Common myeloid progenitor, CD34-positive (primary cell): ENCODE measurements around the gene IFITM2.
A peak's percentile ranks its signal among the peaks of the same experiment; 100 is the strongest.
"Not testable (repeated sequence)": the region's sequence is repeated elsewhere in the genome, so short reads cannot be mapped to it uniquely, and the experiment has no call there.

ENCODE experiments used
- CTCF ChIA-PET: fragments of 350-600 bp; sonication (Branson Sonifier 250); formaldehyde crosslinking; loops from one replicate; lab custom pipeline; 2021; ENCODE audit warnings: antibody characterized with exemption; lab: Charles Lee
- POLR2A ChIA-PET: fragments of 350-600 bp; sonication (Branson Sonifier 250); formaldehyde crosslinking; loops from one replicate; lab custom pipeline; 2021; ENCODE audit warnings: antibody characterized with exemption; lab: Charles Lee
- DNase-seq, 3 donors: peaks; one replicate each; pipeline versions ENCODE4 v3.0.0 to v3.0.0-alpha.2; 2013
- H3K27ac ChIP-seq, 2 experiments: 1 replicate in 1 of 2; 2 replicates in 1 of 2; pipeline ENCODE4 v1.7.0; 2013; ENCODE audit warnings: inconsistent platforms in 2 of 2, low read length in 2 of 2, mild to moderate bottlenecking in 2 of 2, low read depth in 1 of 2, moderate library complexity in 1 of 2; ENCODE audit not compliant: severe bottlenecking in 2 of 2, insufficient read depth in 1 of 2, poor library complexity in 1 of 2
- H3K27me3 ChIP-seq, 5 experiments: replicated peaks in 2 of 5; 1 replicate in 3 of 5; 2 replicates in 2 of 5; pipeline versions ENCODE4 v1.6.1 to v1.7.0; 2013; ENCODE audit warnings: low read length in 4 of 5, mild to moderate bottlenecking in 2 of 5, moderate library complexity in 2 of 5, inconsistent platforms in 1 of 5; ENCODE audit not compliant: insufficient read depth in 5 of 5, control insufficient read depth in 4 of 5
- H3K36me3 ChIP-seq, 4 experiments: 1 replicate in 2 of 4; 2 replicates in 2 of 4; pipeline versions ENCODE4 v1.6.1 to v1.7.0; 2013; ENCODE audit warnings: low read length in 3 of 4, control low read depth in 1 of 4, mild to moderate bottlenecking in 1 of 4; ENCODE audit not compliant: control insufficient read depth in 4 of 4, insufficient read depth in 4 of 4
- H3K4me1 ChIP-seq, 4 experiments: 1 replicate in 3 of 4; 2 replicates in 1 of 4; pipeline versions ENCODE4 v1.6.1 to v1.7.1; 2013; ENCODE audit warnings: low read length in 3 of 4, mild to moderate bottlenecking in 3 of 4, control low read depth in 1 of 4, inconsistent platforms in 1 of 4, moderate library complexity in 1 of 4; ENCODE audit not compliant: control insufficient read depth in 4 of 4, insufficient read depth in 4 of 4; ENCODE audit errors: control extremely low read depth in 1 of 4
- H3K4me3 ChIP-seq, 7 experiments: 1 replicate in 4 of 7; 2 replicates in 3 of 7; pipeline versions ENCODE4 v1.5.1 to v1.7.0; 2013; ENCODE audit warnings: mild to moderate bottlenecking in 7 of 7, low read length in 6 of 7, moderate library complexity in 6 of 7, inconsistent platforms in 2 of 7, low read depth in 2 of 7, control low read depth in 1 of 7; ENCODE audit not compliant: insufficient read depth in 4 of 7, control insufficient read depth in 1 of 7; ENCODE audit errors: extremely low read depth in 1 of 7
- H3K9me3 ChIP-seq, 5 experiments: 1 replicate in 4 of 5; 2 replicates in 1 of 5; pipeline versions ENCODE4 v1.6.1 to v1.7.1; 2013; ENCODE audit warnings: low read length in 4 of 5, mild to moderate bottlenecking in 2 of 5, inconsistent platforms in 1 of 5, low read depth in 1 of 5, moderate library complexity in 1 of 5; ENCODE audit not compliant: control insufficient read depth in 4 of 5, insufficient read depth in 2 of 5; ENCODE audit errors: control extremely low read depth in 1 of 5
- whole genome bisulfite sequencing: methylation state at CpG from one replicate; pipeline ENCODE4 v1.1.5; 2013; ENCODE audit not compliant: insufficient coverage; 5-methylcytosine and 5-hydroxymethylcytosine counted together

Gene IFITM2

GRCh38 chr11:286977-287820 lies 20.4 kb upstream of the IFITM2 start:
- H3K36me3 ChIP-seq, POLR2A ChIA-PET, H3K4me3 ChIP-seq, H3K27ac ChIP-seq, DNase-seq, H3K9me3 ChIP-seq: not testable (repeated sequence)
- peaks cover 0 to 23% (median 17%) of the 10 kb centered on the region in 4 experiments for H3K4me1 ChIP-seq
- CTCF ChIA-PET, result interaction anchor here (1.5 kb wide), 2 partner anchors 9 to 19 kb away, joined by 4 to 5 read pairs; partner anchors contain the start of gene NLRP6
- H3K27me3 ChIP-seq, result peaks cover 0 to 34% (median 18%) of the 10 kb centered on the region in 5 experiments
- 89% methylated on average over 19 of the region's 27 CpGs for WGBS

- 43% methylated on average over 37 of the region's 41 CpGs for WGBS
- H3K9me3 ChIP-seq, result no peaks in the 10 kb centered on the region
- no peak for DNase-seq
- H3K4me1 ChIP-seq, result peaks cover 0 to 23% (median 17%) of the 10 kb centered on the region in 4 experiments
- peak overlapping the region in 1 of 2 experiments; percentile 43 for H3K27ac ChIP-seq
- CTCF ChIA-PET, result interaction anchor here (1.5 to 2.8 kb wide), 2 partner anchors 10 to 18 kb away, joined by 5 to 11 read pairs; partner anchors contain the start of gene NLRP6
- peaks cover 0 to 27% (median 13%) of the 10 kb centered on the region in 5 experiments for H3K27me3 ChIP-seq
- peak overlapping the region in 6 of 7 experiments; percentile 54 to 75 (median 66) for H3K4me3 ChIP-seq
- H3K36me3 ChIP-seq, result peaks cover 0 to 5% (median 0%) of the 10 kb centered on the region in 4 experiments
- POLR2A ChIA-PET, result no interaction called here
Observed at GRCh38 chr11:287821-288477, 19.7 kb upstream of the IFITM2 start.

GRCh38 chr11:288478-289397 lies 18.9 kb upstream of the IFITM2 start, which contains the start of gene PGGHG:
PGGHG (plus strand) TSS chr11:289126; CDS start chr11:289817, 691 bp downstream.
- WGBS, result 0% methylated on average over 60 of the region's 112 CpGs
- H3K27ac ChIP-seq, result peak within 1 kb of the TSS in 1 of 2 experiments; percentile 43
- H3K9me3 ChIP-seq, result no peaks in the 10 kb centered on the region
- peak within 1 kb of the TSS; percentile 40 to 75 (median 65) for H3K4me3 ChIP-seq
- POLR2A ChIA-PET, result interaction anchor here (0.6 kb wide), 1 partner anchor 14 kb away, joined by 4 read pairs; no protein-coding TSS in a partner anchor
- peaks cover 0 to 22% (median 13%) of the 10 kb centered on the region in 5 experiments for H3K27me3 ChIP-seq
- H3K36me3 ChIP-seq, result peaks cover 0 to 11% (median 0%) of the 10 kb centered on the region in 4 experiments
- peak in 1 of 3 donors; percentile 42 for DNase-seq
- H3K4me1 ChIP-seq, result peaks cover 0 to 23% (median 17%) of the 10 kb centered on the region in 4 experiments
- CTCF ChIA-PET, result interaction anchor here (0.8 to 2.8 kb wide), 5 partner anchors 10 to 161 kb away, joined by 3 to 11 read pairs (median 4); partner anchors contain the start of genes IFITM5 and PTDSS2

GRCh38 chr11:289398-289711 lies 18.3 kb upstream of the IFITM2 start:
- Histone ChIP-seq H3K27me3 (peaks cover 0 to 19% (median 13%) of the 10 kb centered on the region in 5 experiments), H3K36me3 (peaks cover 0 to 16% (median 0%) of the 10 kb centered on the region in 4 experiments), H3K27ac (no peak overlapping the region), H3K4me3 (peak overlapping the region in 6 of 7 experiments; percentile 4 to 66 (median 38)), H3K9me3 (no peaks in the 10 kb centered on the region), H3K4me1 (peaks cover 0 to 23% (median 17%) of the 10 kb centered on the region in 4 experiments)
- ChIA-PET POLR2A (interaction anchor here (0.6 kb wide), 1 partner anchor 15 kb away, joined by 4 read pairs; no protein-coding TSS in a partner anchor), CTCF (interaction anchor here (0.8 to 2.8 kb wide), 5 partner anchors 10 to 160 kb away, joined by 3 to 11 read pairs (median 4); partner anchors contain the start of genes IFITM5 and PTDSS2)
- WGBS, result 11% methylated on average over 5 of the region's 14 CpGs
- peak in 1 of 3 donors; percentile 36 for DNase-seq

- 40% methylated on average over 41 of the region's 48 CpGs for WGBS
- DNase-seq, result peak in 1 of 3 donors; percentile 45
- Histone ChIP-seq H3K4me3 (peak overlapping the region in 6 of 7 experiments; percentile 4 to 66 (median 38)), H3K9me3 (no peaks in the 10 kb centered on the region), H3K36me3 (peaks cover 0 to 20% (median 0%) of the 10 kb centered on the region in 4 experiments), H3K4me1 (peaks cover 0 to 23% (median 17%) of the 10 kb centered on the region in 4 experiments), H3K27me3 (peaks cover 0 to 19% (median 13%) of the 10 kb centered on the region in 5 experiments), H3K27ac (no peak overlapping the region)
- ChIA-PET CTCF (interaction anchor here (0.8 to 2.8 kb wide), 5 partner anchors 9 to 160 kb away, joined by 3 to 11 read pairs (median 4); partner anchors contain the start of genes IFITM5 and PTDSS2), POLR2A (interaction anchor here (0.6 kb wide), 1 partner anchor 15 kb away, joined by 4 read pairs; no protein-coding TSS in a partner anchor)
Observed at GRCh38 chr11:289712-290620, 17.6 kb upstream of the IFITM2 start.
